A549 (cell line): ENCODE data around the gene RAPGEF2. TPM values are rescaled to one million over a fixed set of nuclear protein-coding genes. Genes with fewer than 3 reads are reported as not detected.

ENCODE experiments used
- ATAC-seq, 2 experiments: fragments of 200-7000 bp in 1 of 2; fragments of >200 bp in 1 of 2; cut with Nextera tagmentation in 1 of 2; cut with Tn5 transposase in 1 of 2; 3 replicates each; pipeline versions ENCODE4 v1.8.0 to v1.9.1; 2018 to 2020; ENCODE audit warnings: mild to moderate bottlenecking in 1 of 2, moderate library complexity in 1 of 2
- CTCF ChIA-PET: fragments of 300-600 bp; sonication (Branson Sonifier 250); formaldehyde crosslinking; extraction: SDS; loops from one replicate; lab custom pipeline; 2021; ENCODE audit warnings: antibody characterized with exemption, inconsistent platforms; lab: Yijun Ruan, JAX
- POLR2A ChIA-PET: fragments of 350-600 bp; formaldehyde crosslinking; extraction: SDS; loops from one replicate; lab custom pipeline; 2021; ENCODE audit warnings: antibody characterized with exemption, inconsistent platforms; lab: Yijun Ruan, JAX
- DNase-seq, 2 experiments: peaks; one replicate each; pipeline versions ENCODE4 v3.0.0 to v3.0.0-alpha.2; 2011 to 2016; ENCODE audit warnings: low read depth in 1 of 2, low spot score in 1 of 2
- FAIRE-seq: peaks from 2 replicates; lab custom pipeline; 2011; peaks lifted over from hg19 to GRCh38; lab: Jason Lieb, UNC
- H3K27ac ChIP-seq, 2 experiments: fragments of >200 bp; sonication (Bioruptor Twin); formaldehyde crosslinking; 3 replicates each; pipeline ENCODE4 v1.5.1; 2016 to 2017
- H3K4me1 ChIP-seq: fragments of >200 bp; sonication (Bioruptor Twin); formaldehyde crosslinking; 3 replicates; pipeline ENCODE4 v1.6.1; 2016
- H3K4me2 ChIP-seq: fragments of >200 bp; sonication (Bioruptor Twin); formaldehyde crosslinking; 3 replicates; pipeline ENCODE4 v1.6.1; 2016
- H3K4me3 ChIP-seq: fragments of >200 bp; sonication (Bioruptor Twin); formaldehyde crosslinking; 3 replicates; pipeline ENCODE4 v1.5.1; 2016
- H3K9me3 ChIP-seq: fragments of >200 bp; sonication (Bioruptor Twin); formaldehyde crosslinking; 3 replicates; pipeline ENCODE4 v1.6.1; 2016
- BHLHE40 ChIP-seq: IDR thresholded peaks from 2 replicates; pipeline ENCODE4 v1.6.1; 2012; ENCODE audit warnings: low read depth, low read length, inconsistent platforms
- CBX2 ChIP-seq: fragments of 200-600 bp; sonication (generic); IDR thresholded peaks from 2 replicates; pipeline ENCODE4 v1.6.1; 2016; ENCODE audit warnings: low read depth, mild to moderate bottlenecking, borderline replicate concordance
- CBX8 ChIP-seq: fragments of 200-600 bp; sonication (generic); IDR thresholded peaks from 2 replicates; pipeline ENCODE4 v1.6.1; 2016
- CHD2 ChIP-seq: fragments of 150-350 bp; IDR thresholded peaks from 2 replicates; pipeline ENCODE4 v1.6.1; 2014; ENCODE audit warnings: low read length; ENCODE audit not compliant: partially characterized antibody
- EHF ChIP-seq: fragments of 250-450 bp; sonication (Bioruptor Pico); IDR thresholded peaks from 2 replicates; pipeline ENCODE4 v1.5.0; 2020; ENCODE audit warnings: mild to moderate bottlenecking
- EP300 ChIP-seq, 2 experiments: fragments of >200 bp; sonication (Bioruptor Twin); formaldehyde crosslinking; IDR thresholded peaks; 2 replicates in 1 of 2; 3 replicates in 1 of 2; pipeline ENCODE4 v1.6.1; 2016 to 2017
- ESRRA ChIP-seq: fragments of 150-350 bp; IDR thresholded peaks from 2 replicates; pipeline ENCODE4 v1.6.1; 2014; ENCODE audit warnings: mild to moderate bottlenecking, low read length, borderline replicate concordance
- FOSB ChIP-seq: fragments of 250-450 bp; sonication (Bioruptor Pico); IDR thresholded peaks from 2 replicates; pipeline ENCODE4 v1.5.0; 2020; ENCODE audit warnings: mild to moderate bottlenecking, moderate library complexity
- FOSL2 ChIP-seq, 2 experiments: fragments of 450-650 bp in 1 of 2; fragments of >200 bp in 1 of 2; sonication (Bioruptor Twin) in 1 of 2; formaldehyde crosslinking; IDR thresholded peaks; 2 replicates each; pipeline versions ENCODE4 v1.5.0 to v1.6.1; 2016 to 2020; ENCODE audit warnings: mild to moderate bottlenecking in 1 of 2, moderate library complexity in 1 of 2
- GATA3 ChIP-seq: IDR thresholded peaks from 2 replicates; pipeline ENCODE4 v1.6.1; 2012; ENCODE audit warnings: borderline replicate concordance
- HDAC2 ChIP-seq: fragments of 200-600 bp; sonication (generic); IDR thresholded peaks from 2 replicates; pipeline ENCODE4 v1.6.1; 2016
- HOXB13 ChIP-seq: fragments of 250-450 bp; sonication (Bioruptor Pico); IDR thresholded peaks from 2 replicates; pipeline ENCODE4 v1.5.0; 2020; ENCODE audit warnings: low read depth, mild to moderate bottlenecking, moderate library complexity
- JUN ChIP-seq, 2 experiments: fragments of >200 bp; sonication (Bioruptor Twin); formaldehyde crosslinking; IDR thresholded peaks; 2 replicates in 1 of 2; 3 replicates in 1 of 2; pipeline ENCODE4 v1.6.1; 2016 to 2017
- KDM1A ChIP-seq: fragments of 200-600 bp; sonication (generic); IDR thresholded peaks from 2 replicates; pipeline ENCODE4 v1.6.1; 2016; ENCODE audit warnings: low read depth, mild to moderate bottlenecking
- KDM5A ChIP-seq: fragments of 200-600 bp; sonication (generic); IDR thresholded peaks from 2 replicates; pipeline ENCODE4 v1.6.1; 2016; ENCODE audit warnings: antibody characterized with exemption, mild to moderate bottlenecking
- MAFK ChIP-seq: fragments of 450-650 bp; IDR thresholded peaks from 2 replicates; pipeline ENCODE4 v1.6.1; 2014; ENCODE audit not compliant: partially characterized antibody
- MAZ ChIP-seq: fragments of 150-350 bp; IDR thresholded peaks from 2 replicates; pipeline ENCODE4 v1.6.1; 2014; ENCODE audit warnings: antibody characterized with exemption, low read depth, low read length, borderline replicate concordance
- MYC ChIP-seq: IDR thresholded peaks from 2 replicates; pipeline ENCODE4 v1.6.1; 2012; ENCODE audit warnings: mild to moderate bottlenecking, inconsistent platforms, low read length, improper control_type of control experiment, borderline replicate concordance
- NFE2L2 ChIP-seq: fragments of 150-350 bp; conservative IDR thresholded peaks from 2 replicates; pipeline ENCODE4 v1.6.1; 2014; ENCODE audit warnings: low read length
- PHF8 ChIP-seq: fragments of 200-600 bp; sonication (generic); IDR thresholded peaks from 2 replicates; pipeline ENCODE4 v1.6.1; 2016; ENCODE audit warnings: low read depth, mild to moderate bottlenecking, antibody characterized with exemption, moderate library complexity, borderline replicate concordance
- POLR2A ChIP-seq: IDR thresholded peaks from 2 replicates; pipeline ENCODE4 v1.6.1; 2012; ENCODE audit warnings: mild to moderate bottlenecking, low read length
- RARB ChIP-seq: fragments of 250-450 bp; sonication (Bioruptor Pico); IDR thresholded peaks from 2 replicates; pipeline ENCODE4 v1.8.0; 2021; ENCODE audit warnings: mild to moderate bottlenecking, moderate library complexity
- RNF2 ChIP-seq: fragments of 200-600 bp; sonication (generic); IDR thresholded peaks from 2 replicates; pipeline ENCODE4 v1.6.1; 2016; ENCODE audit warnings: low read depth, mild to moderate bottlenecking, antibody characterized with exemption, moderate library complexity, borderline replicate concordance
- TFCP2L1 ChIP-seq: fragments of 250-450 bp; sonication (Bioruptor Pico); IDR thresholded peaks from 2 replicates; pipeline ENCODE4 v1.5.0; 2021; ENCODE audit warnings: mild to moderate bottlenecking
- ZFP36 ChIP-seq: fragments of 450-650 bp; IDR thresholded peaks from 2 replicates; pipeline ENCODE4 v1.6.1; 2014; ENCODE audit warnings: borderline replicate concordance; ENCODE audit not compliant: partially characterized antibody
- WGBS: methylation state at CpG from one replicate; pipeline ENCODE4 v1.1.6; 2017; ENCODE audit errors: missing lambda C conversion rate; 5-methylcytosine and 5-hydroxymethylcytosine counted together
- polyA plus RNA-seq, 4 experiments: library from polyadenylated mRNA; depleted of rRNA in 3 of 4; stranded (reverse); fragments of >200 nt; fragmentation: RNase III in 1 of 4; extraction: RNeasy Plus Mini Kit Qiagen cat#74134 plus additional on column Dnase treatment in 1 of 4; gene quantifications; 2 replicates in 3 of 4; 3 replicates in 1 of 4; pipeline ENCODE4 v1.2.3, GENCODE V29; 2011 to 2017
- TF ChIP-seq, protein P1 (sequence below): IDR thresholded peaks from 2 replicates; pipeline ENCODE4 v1.6.1; 2012
- TF ChIP-seq, protein P2 (sequence below): fragments of 250-450 bp; sonication (Bioruptor Pico); IDR thresholded peaks from 2 replicates; pipeline ENCODE4 v1.5.0; 2020; ENCODE audit warnings: low read depth, mild to moderate bottlenecking, moderate library complexity
- TF ChIP-seq, protein P3 (sequence below): IDR thresholded peaks from 2 replicates; pipeline ENCODE4 v1.6.1; 2012
- TF ChIP-seq, protein P4 (sequence below): IDR thresholded peaks from 2 replicates; pipeline ENCODE4 v1.6.1; 2012; ENCODE audit warnings: low read depth, borderline replicate concordance
- TF ChIP-seq, protein P5 (sequence below): fragments of >200 bp; sonication (Bioruptor Twin); formaldehyde crosslinking; IDR thresholded peaks from 2 replicates; pipeline ENCODE4 v1.6.1; 2016

RAPGEF2 gene
- polyA plus RNA-seq, 2 of the 4 experiments (the other 2 are of a cell fraction) = 10.7 to 31.8 TPM

DNA sequence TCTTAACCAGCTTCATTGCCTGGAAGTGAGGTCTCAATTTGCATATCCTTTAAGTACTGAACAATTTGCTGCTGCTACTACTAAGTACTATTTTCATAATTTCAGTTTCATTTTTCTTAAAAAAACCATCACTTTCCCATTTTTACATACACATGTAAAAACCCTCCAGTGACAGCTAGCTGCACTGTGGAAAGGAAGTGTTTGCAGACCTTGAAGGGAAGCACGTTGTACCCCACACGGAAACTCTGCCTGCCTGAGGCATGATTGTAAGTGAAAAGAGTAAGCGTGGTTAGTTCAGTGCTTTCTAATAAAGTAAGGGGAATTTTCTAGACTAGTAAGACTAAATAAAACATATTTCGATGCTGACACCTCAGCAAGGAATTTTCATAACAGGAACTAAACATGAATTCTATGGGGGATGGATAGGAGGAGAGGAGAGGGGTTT, 103.6 kb downstream of the RAPGEF2 start:
- WGBS = 35% methylated on average over 4 of the region's 4 CpGs
- ChIA-PET CTCF (interaction anchor here (1.3 to 2.1 kb wide), 4 partner anchors 12 to 476 kb away, joined by 4 to 6 read pairs (median 4); no protein-coding TSS in a partner anchor), POLR2A (no interaction called here)
- DNase-seq (no peak), FAIRE-seq (no peak), ATAC-seq (no peak)
- Histone ChIP-seq H3K4me3 (no peak overlapping the region), H3K9me3 (no peaks in the 10 kb centered on the region), H3K4me1 (peaks cover 6% of the 10 kb centered on the region; the same call in 1 of the 3 replicates), H3K27ac (no peak overlapping the region), H3K4me2 (peak overlapping the region; percentile 28; the same call in 2 of the 3 replicates)
- no peak for TF ChIP-seq FOSB (CRISPR knock-in tag)
- TF ChIP-seq, protein P1, sequence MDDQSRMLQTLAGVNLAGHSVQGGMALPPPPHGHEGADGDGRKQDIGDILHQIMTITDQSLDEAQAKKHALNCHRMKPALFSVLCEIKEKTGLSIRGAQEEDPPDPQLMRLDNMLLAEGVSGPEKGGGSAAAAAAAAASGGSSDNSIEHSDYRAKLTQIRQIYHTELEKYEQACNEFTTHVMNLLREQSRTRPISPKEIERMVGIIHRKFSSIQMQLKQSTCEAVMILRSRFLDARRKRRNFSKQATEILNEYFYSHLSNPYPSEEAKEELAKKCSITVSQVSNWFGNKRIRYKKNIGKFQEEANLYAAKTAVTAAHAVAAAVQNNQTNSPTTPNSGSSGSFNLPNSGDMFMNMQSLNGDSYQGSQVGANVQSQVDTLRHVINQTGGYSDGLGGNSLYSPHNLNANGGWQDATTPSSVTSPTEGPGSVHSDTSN = no peak
- no peak for TF ChIP-seq RNF2
- TF ChIP-seq BHLHE40 = no peak
- no peak for TF ChIP-seq ZFP36
- TF ChIP-seq, protein P2, sequence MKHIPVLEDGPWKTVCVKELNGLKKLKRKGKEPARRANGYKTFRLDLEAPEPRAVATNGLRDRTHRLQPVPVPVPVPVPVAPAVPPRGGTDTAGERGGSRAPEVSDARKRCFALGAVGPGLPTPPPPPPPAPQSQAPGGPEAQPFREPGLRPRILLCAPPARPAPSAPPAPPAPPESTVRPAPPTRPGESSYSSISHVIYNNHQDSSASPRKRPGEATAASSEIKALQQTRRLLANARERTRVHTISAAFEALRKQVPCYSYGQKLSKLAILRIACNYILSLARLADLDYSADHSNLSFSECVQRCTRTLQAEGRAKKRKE (CRISPR knock-in tag) = no peak
- no peak for TF ChIP-seq EP300 (IDR thresholded peaks at IDR 0.05)
- TF ChIP-seq RARB (CRISPR knock-in tag) = no peak
- TF ChIP-seq KDM5A = no peak
- no peak for TF ChIP-seq CBX8
- no peak for TF ChIP-seq PHF8
- no peak for TF ChIP-seq CBX2
- TF ChIP-seq POLR2A = no peak
- no peak for TF ChIP-seq KDM1A
- TF ChIP-seq NFE2L2 = no peak
- TF ChIP-seq HDAC2 = no peak
- no peak for TF ChIP-seq HOXB13
- no peak for TF ChIP-seq TFCP2L1 (CRISPR knock-in tag)

DNA sequence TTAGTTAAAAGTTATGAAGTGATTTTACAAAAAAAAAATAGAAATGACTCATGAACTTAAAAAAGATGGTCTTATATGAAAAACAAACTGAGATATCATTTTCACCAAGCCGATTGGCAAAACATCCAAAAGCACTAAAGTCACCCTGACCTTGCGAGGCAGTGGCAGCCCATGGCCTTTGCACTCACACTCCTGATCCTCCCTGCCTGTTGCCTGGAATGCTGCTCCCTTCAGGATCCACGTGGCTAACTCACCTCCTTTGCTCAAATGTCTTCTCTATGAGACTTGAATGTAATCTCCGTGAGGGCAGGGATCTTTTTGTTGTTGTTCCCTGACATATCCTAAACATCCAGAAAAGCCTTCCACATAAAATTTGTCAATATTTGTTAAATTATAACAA, 106.4 kb downstream of the RAPGEF2 start:
- CTCF ChIA-PET = no interaction called here

DNA sequence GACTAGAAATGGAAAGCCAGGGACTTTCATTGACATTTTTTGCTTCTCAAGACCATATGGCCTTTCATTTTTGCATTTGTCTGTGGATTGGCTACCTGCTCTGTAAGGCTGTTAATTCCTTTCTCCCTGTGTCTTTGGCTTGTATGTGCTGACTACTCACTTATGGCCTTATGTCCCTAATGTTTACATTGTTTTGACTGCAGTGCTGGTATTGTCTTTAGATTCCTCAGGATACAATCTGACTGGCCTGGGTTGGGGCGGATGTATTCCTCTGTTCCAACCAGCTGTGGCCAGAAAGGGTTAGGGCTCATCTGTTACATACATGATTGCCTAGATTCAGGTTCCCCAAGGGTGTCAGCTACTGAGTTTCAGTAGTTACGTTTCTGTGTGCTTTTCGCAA, 108.1 kb downstream of the RAPGEF2 start:
- ChIA-PET CTCF (interaction anchor here (1.0 kb wide), 1 partner anchor 323 kb away, joined by 3 read pairs; no protein-coding TSS in a partner anchor), POLR2A (no interaction called here)
- Histone ChIP-seq H3K9me3 (no peaks in the 10 kb centered on the region), H3K4me1 (peaks cover 6% of the 10 kb centered on the region; the same call in 1 of the 3 replicates), H3K4me3 (no peak overlapping the region), H3K27ac (no peak overlapping the region), H3K4me2 (no peak overlapping the region)
- TF ChIP-seq, protein P3, sequence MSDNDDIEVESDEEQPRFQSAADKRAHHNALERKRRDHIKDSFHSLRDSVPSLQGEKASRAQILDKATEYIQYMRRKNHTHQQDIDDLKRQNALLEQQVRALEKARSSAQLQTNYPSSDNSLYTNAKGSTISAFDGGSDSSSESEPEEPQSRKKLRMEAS = no peak
- TF ChIP-seq GATA3 (no peak), JUN (IDR thresholded peaks at IDR 0.05) (no peak), KDM5A (no peak), RARB (CRISPR knock-in tag) (no peak), CHD2 (no peak), EHF (CRISPR knock-in tag) (no peak), MAZ (no peak), RNF2 (no peak), MYC (no peak), ESRRA (no peak)
- TF ChIP-seq, protein P4, sequence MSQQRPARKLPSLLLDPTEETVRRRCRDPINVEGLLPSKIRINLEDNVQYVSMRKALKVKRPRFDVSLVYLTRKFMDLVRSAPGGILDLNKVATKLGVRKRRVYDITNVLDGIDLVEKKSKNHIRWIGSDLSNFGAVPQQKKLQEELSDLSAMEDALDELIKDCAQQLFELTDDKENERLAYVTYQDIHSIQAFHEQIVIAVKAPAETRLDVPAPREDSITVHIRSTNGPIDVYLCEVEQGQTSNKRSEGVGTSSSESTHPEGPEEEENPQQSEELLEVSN = no peak
- TF ChIP-seq, protein P5, sequence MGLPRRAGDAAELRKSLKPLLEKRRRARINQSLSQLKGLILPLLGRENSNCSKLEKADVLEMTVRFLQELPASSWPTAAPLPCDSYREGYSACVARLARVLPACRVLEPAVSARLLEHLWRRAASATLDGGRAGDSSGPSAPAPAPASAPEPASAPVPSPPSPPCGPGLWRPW = no peak
- FAIRE-seq (no peak), ATAC-seq (no peak), DNase-seq (no peak)
- 93% methylated on average over 3 of the region's 3 CpGs for WGBS

More for the DNA sequence above, 106.4 kb downstream of the RAPGEF2 start:
- Histone ChIP-seq H3K27ac (no peak overlapping the region), H3K4me2 (no peak overlapping the region), H3K4me3 (no peak overlapping the region), H3K4me1 (peaks cover 6% of the 10 kb centered on the region; the same call in 1 of the 3 replicates), H3K9me3 (no peaks in the 10 kb centered on the region)
- ATAC-seq = no peak
- WGBS = 90% methylated on average over 4 of the region's 4 CpGs
- TF ChIP-seq KDM1A (no peak), CBX8 (no peak), CBX2 (no peak), ESRRA (no peak), FOSL2 (IDR thresholded peaks at IDR 0.05) (no peak), FOSL2 (CRISPR knock-in tag; IDR thresholded peaks at IDR 0.05) (no peak), MAFK (no peak)
- POLR2A ChIA-PET = no interaction called here
- FAIRE-seq = no peak
- DNase-seq = no peak
